Measurements from ENCODE around the gene VPS72. TPM values are rescaled to one million over a fixed set of nuclear protein-coding genes. Genes with fewer than 3 reads are reported as not detected.

The VPS72 gene
- total and polyA plus RNA-seq, 9 of the 15 experiments (the other 6 are each of a cell fraction or from before 2014, with no cell fraction given): 7.2 to 131 (median 75.7) TPM

GRCh38 chr1:151198254-151199127, 8.5 kb upstream of the VPS72 start, which contains the start of gene PIP5K1A (continued):
- TF ChIP-seq RB1 (IDR thresholded peaks at IDR 0.05; ENCODE audit: low read depth) (no peak), ETV6 (IDR thresholded peaks at IDR 0.05; ENCODE audit: borderline replicate concordance in 1 of 2, low read depth in 2 of 2, low read length in 1 of 2) (no peak), ETV6 (CRISPR knock-in tag; IDR thresholded peaks at IDR 0.05; ENCODE audit: borderline replicate concordance) (no peak), PHB2 (IDR thresholded peaks at IDR 0.05; ENCODE audit: low read depth) (no peak), ZNF280B (CRISPR knock-in tag; IDR thresholded peaks at IDR 0.05) (no peak), CBX1 (IDR thresholded peaks at IDR 0.05; ENCODE audit: low read depth) (no peak; the same call in 1 of the 2 replicates), GATA2 (CRISPR knock-in tag; IDR thresholded peaks at IDR 0.05) (no peak), HDAC6 (IDR thresholded peaks at IDR 0.05; ENCODE audit: low read depth, low read length) (no peak), CHAMP1 (IDR thresholded peaks at IDR 0.05) (no peak), ZNF224 (CRISPR knock-in tag; IDR thresholded peaks at IDR 0.05) (no peak), CHD4 (IDR thresholded peaks at IDR 0.05; ENCODE audit: insufficient read depth, insufficient replicate concordance, low read depth, low read length, poor library complexity, severe bottlenecking) (no peak), ZNF780A (CRISPR knock-in tag; IDR thresholded peaks at IDR 0.05) (no peak), ZNF436 (CRISPR knock-in tag; IDR thresholded peaks at IDR 0.05) (no peak), RNF2 (IDR thresholded peaks at IDR 0.05) (no peak), ZNF668 (CRISPR knock-in tag; IDR thresholded peaks at IDR 0.05) (0 out of 2 replicates have a peak, but pooled peaks have one; percentile 33), NFIC (IDR thresholded peaks at IDR 0.05) (no peak; the same call in none of the 2 replicates), CBX2 (IDR thresholded peaks at IDR 0.05; ENCODE audit: insufficient read depth, low read length, poor library complexity, severe bottlenecking) (no peak), MCM7 (IDR thresholded peaks at IDR 0.05) (no peak), PHF8 (IDR thresholded peaks at IDR 0.05; ENCODE audit: borderline replicate concordance, low read length) (peak; percentile 64), HIVEP1 (CRISPR knock-in tag; IDR thresholded peaks at IDR 0.05) (no peak), ZNF75A (CRISPR knock-in tag; IDR thresholded peaks at IDR 0.05) (no peak), RAD21 (CRISPR knock-in tag; conservative IDR thresholded peaks at IDR 0.05 in 1 of 2, IDR thresholded peaks at IDR 0.05 in 1 of 2) (no peak), BHLHE40 (IDR thresholded peaks at IDR 0.05; ENCODE audit: low read length) (peak; percentile 85), SMAD4 (CRISPR knock-in tag; conservative IDR thresholded peaks at IDR 0.05) (no peak), NR1H2 (CRISPR knock-in tag; IDR thresholded peaks at IDR 0.05) (no peak), XRCC4 (IDR thresholded peaks at IDR 0.05; ENCODE audit: extremely low read depth, insufficient read depth, insufficient read length) (no peak), HNRNPK (IDR thresholded peaks at IDR 0.05; ENCODE audit: low read depth, low read length, poor library complexity, severe bottlenecking) (no peak)

Measured in K562 (cell line).